Tibial artery (tissue), 4 donors: ENCODE results near the gene MLLT3.

ENCODE experiments used
- DNase-seq, 2 donors: peaks; one replicate each; pipeline ENCODE4 v3.0.0-alpha.2; 2019
- H3K27ac ChIP-seq, 2 donors: fragments of 200-600 bp; sonication (generic) in 1 of 2; 1 replicate in 1 of 2; 2 replicates in 1 of 2; pipeline ENCODE4 v1.5.1; 2018 to 2019; ENCODE audit warnings: mild to moderate bottlenecking in 1 of 2
- H3K27me3 ChIP-seq, 2 donors: fragments of 200-600 bp; sonication (generic) in 1 of 2; one replicate each; pipeline versions ENCODE4 v1.5.1 to v1.6.0; 2016 to 2019
- H3K36me3 ChIP-seq, 3 donors: fragments of 200-600 bp; sonication (generic) in 2 of 3; one replicate each; pipeline ENCODE4 v1.5.1; 2016 to 2019; ENCODE audit warnings: mild to moderate bottlenecking in 2 of 3
- H3K4me1 ChIP-seq, 4 donors: fragments of 200-600 bp; sonication (generic) in 2 of 4; 1 replicate in 3 of 4; 2 replicates in 1 of 4; pipeline ENCODE4 v1.5.1; 2016 to 2019
- H3K4me3 ChIP-seq, 2 donors: fragments of 200-600 bp; sonication (generic) in 1 of 2; 1 replicate in 1 of 2; 2 replicates in 1 of 2; pipeline ENCODE4 v1.5.1; 2018 to 2019; ENCODE audit warnings: mild to moderate bottlenecking in 2 of 2
- H3K9me3 ChIP-seq, 3 donors: fragments of 200-600 bp; sonication (generic) in 1 of 3; one replicate each; pipeline ENCODE4 v1.5.1; 2016 to 2019
- intact Hi-C: fragments of 100-400 bp; cut with DNase I; formaldehyde crosslinking; loops from one replicate; pipeline ENCODE4 v1.15.0; 2023; ENCODE audit warnings: low total_unique reads
- TF ChIP-seq, protein P1 (sequence below), 2 experiments: fragments of 200-600 bp in 1 of 2; fragments of 450-650 bp in 1 of 2; IDR thresholded peaks; one replicate each; pipeline ENCODE4 v1.5.1; 2017 to 2019; ENCODE audit warnings: antibody characterized with exemption in 2 of 2, mild to moderate bottlenecking in 1 of 2, moderate library complexity in 1 of 2

Gene MLLT3

GRCh38 chr9:20594608-20595007, 27.7 kb downstream of the MLLT3 start:
- intact Hi-C loops, result no loop called here
- no peak overlapping the region for H3K27ac ChIP-seq

GRCh38 chr9:20593537-20593936, 28.8 kb downstream of the MLLT3 start:
- no peak overlapping the region for H3K27ac ChIP-seq
- H3K36me3 ChIP-seq, result no peaks in the 10 kb centered on the region
- H3K4me3 ChIP-seq, result no peak overlapping the region
- peaks cover 0 to 29% (median 4%) of the 10 kb centered on the region in 4 donors for H3K4me1 ChIP-seq
- intact Hi-C loops, result no loop called here
- H3K9me3 ChIP-seq, result no peaks in the 10 kb centered on the region
- H3K27me3 ChIP-seq, result no peaks in the 10 kb centered on the region
- TF ChIP-seq, protein P1, sequence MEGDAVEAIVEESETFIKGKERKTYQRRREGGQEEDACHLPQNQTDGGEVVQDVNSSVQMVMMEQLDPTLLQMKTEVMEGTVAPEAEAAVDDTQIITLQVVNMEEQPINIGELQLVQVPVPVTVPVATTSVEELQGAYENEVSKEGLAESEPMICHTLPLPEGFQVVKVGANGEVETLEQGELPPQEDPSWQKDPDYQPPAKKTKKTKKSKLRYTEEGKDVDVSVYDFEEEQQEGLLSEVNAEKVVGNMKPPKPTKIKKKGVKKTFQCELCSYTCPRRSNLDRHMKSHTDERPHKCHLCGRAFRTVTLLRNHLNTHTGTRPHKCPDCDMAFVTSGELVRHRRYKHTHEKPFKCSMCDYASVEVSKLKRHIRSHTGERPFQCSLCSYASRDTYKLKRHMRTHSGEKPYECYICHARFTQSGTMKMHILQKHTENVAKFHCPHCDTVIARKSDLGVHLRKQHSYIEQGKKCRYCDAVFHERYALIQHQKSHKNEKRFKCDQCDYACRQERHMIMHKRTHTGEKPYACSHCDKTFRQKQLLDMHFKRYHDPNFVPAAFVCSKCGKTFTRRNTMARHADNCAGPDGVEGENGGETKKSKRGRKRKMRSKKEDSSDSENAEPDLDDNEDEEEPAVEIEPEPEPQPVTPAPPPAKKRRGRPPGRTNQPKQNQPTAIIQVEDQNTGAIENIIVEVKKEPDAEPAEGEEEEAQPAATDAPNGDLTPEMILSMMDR (IDR thresholded peaks at IDR 0.05), result no peak
- no peak for DNase-seq

More at GRCh38 chr9:20594608-20595007, 27.7 kb downstream of the MLLT3 start:
- Histone ChIP-seq H3K27me3 (no peaks in the 10 kb centered on the region), H3K4me3 (no peak overlapping the region), H3K9me3 (no peaks in the 10 kb centered on the region), H3K36me3 (no peaks in the 10 kb centered on the region), H3K4me1 (peaks cover 0 to 29% (median 4%) of the 10 kb centered on the region in 4 donors)
- no peak for DNase-seq
- TF ChIP-seq, protein P1 (IDR thresholded peaks at IDR 0.05), result no peak

DNA sequence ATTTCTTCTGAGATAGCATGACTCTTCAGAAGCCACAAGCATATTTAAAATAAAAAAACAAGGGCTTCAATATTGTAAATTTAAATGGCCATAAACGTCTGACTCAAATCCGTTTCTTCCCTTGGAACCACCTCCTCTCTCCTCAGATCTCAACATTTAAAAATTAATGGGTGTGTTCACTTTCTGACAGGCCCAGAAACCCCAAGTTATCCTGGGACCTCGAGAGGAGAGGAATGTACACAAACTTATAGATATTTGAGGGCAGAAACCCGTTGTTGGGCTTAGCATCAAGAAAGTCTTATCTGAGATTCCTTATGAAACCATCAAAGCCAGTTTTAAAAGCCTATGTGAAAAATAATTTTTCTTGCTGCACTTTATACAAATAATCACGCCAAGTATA, 29.2 kb downstream of the MLLT3 start:
- peaks cover 0 to 25% (median 4%) of the 10 kb centered on the region in 4 donors for H3K4me1 ChIP-seq
- H3K36me3 ChIP-seq, result no peaks in the 10 kb centered on the region
- H3K27me3 ChIP-seq, result no peaks in the 10 kb centered on the region
- no peak overlapping the region for H3K27ac ChIP-seq
- H3K4me3 ChIP-seq, result no peak overlapping the region
- no peak for DNase-seq
- no peaks in the 10 kb centered on the region for H3K9me3 ChIP-seq
- TF ChIP-seq, protein P1 (IDR thresholded peaks at IDR 0.05), result no peak
- intact Hi-C loops, result no loop called here

- TF ChIP-seq, protein P1 (IDR thresholded peaks at IDR 0.05), result no peak
- H3K9me3 ChIP-seq, result no peaks in the 10 kb centered on the region
- H3K36me3 ChIP-seq, result no peaks in the 10 kb centered on the region
- DNase-seq, result no peak
- no peak overlapping the region for H3K27ac ChIP-seq
- no peak overlapping the region for H3K4me3 ChIP-seq
- intact Hi-C loops, result no loop called here
- no peaks in the 10 kb centered on the region for H3K27me3 ChIP-seq
- peaks cover 0 to 21% (median 2%) of the 10 kb centered on the region in 4 donors for H3K4me1 ChIP-seq
These were observed 29.6 kb downstream of the MLLT3 start for GRCh38 chr9:20592673-20593072.

DNA sequence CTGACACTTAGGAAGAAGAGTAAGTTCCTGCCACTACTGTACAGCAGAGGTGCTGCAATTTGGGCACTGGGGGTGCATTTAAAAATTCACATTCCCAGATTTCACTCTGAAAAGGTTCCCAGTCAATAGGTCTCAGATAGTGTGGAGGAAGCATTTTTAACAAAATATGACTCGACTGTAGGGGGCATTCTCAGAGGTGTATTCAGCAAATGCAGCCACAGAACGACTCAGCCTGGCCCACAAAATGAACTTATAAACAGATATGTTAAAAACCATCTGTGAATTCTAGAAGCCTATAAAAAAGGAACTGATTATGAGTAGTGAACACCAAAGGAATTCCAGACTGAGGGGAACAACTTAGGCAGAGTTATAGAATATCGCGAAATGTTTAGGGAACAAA, 31.1 kb downstream of the MLLT3 start:
- H3K27me3 ChIP-seq, result no peaks in the 10 kb centered on the region
- intact Hi-C loops, result no loop called here
- TF ChIP-seq, protein P1 (IDR thresholded peaks at IDR 0.05), result no peak
- no peaks in the 10 kb centered on the region for H3K36me3 ChIP-seq
- no peak overlapping the region for H3K4me3 ChIP-seq
- DNase-seq, result no peak
- no peaks in the 10 kb centered on the region for H3K9me3 ChIP-seq
- H3K4me1 ChIP-seq, result peaks cover 0 to 17% (median 2%) of the 10 kb centered on the region in 4 donors
- H3K27ac ChIP-seq, result no peak overlapping the region
